ENCODE results near the gene SARS1.
"Not testable (repeated sequence)": the region's sequence is repeated elsewhere in the genome, so short reads cannot be mapped to it uniquely, and the experiment has no call there.

Gene SARS1

DNA sequence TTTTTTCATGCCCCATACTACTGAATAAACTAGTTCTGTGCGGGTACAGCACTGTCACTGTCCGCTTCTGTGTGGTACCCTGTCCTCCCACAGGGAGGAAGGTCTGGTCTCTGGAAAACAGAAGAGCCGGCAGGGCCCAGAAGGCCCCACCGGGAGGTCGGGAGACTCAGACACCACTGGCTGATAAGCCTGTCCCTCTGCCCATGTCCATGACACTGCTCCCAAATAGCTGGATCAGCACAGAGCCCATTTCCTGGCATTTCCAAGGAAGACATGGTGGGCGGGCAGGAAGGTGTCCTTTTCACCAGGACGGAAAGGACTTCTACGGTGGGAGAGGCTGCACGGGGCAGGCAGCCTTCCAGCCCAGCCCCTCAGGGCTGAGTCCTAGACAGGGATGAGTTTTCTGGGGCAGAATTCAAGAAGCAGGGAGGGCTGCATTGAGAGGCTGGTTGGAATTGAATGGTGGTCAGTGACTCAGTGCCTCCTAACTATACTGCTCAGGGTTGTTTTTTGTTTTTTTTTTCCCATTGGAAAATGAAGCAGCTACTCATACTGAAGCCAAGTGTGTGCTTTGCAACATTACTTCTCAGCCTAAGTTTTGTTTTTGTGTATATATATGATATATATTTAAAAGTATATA lies 62.1 kb downstream of the SARS1 start:
- no peak for DNase-seq (ENCODE audit: low read depth)

DNA sequence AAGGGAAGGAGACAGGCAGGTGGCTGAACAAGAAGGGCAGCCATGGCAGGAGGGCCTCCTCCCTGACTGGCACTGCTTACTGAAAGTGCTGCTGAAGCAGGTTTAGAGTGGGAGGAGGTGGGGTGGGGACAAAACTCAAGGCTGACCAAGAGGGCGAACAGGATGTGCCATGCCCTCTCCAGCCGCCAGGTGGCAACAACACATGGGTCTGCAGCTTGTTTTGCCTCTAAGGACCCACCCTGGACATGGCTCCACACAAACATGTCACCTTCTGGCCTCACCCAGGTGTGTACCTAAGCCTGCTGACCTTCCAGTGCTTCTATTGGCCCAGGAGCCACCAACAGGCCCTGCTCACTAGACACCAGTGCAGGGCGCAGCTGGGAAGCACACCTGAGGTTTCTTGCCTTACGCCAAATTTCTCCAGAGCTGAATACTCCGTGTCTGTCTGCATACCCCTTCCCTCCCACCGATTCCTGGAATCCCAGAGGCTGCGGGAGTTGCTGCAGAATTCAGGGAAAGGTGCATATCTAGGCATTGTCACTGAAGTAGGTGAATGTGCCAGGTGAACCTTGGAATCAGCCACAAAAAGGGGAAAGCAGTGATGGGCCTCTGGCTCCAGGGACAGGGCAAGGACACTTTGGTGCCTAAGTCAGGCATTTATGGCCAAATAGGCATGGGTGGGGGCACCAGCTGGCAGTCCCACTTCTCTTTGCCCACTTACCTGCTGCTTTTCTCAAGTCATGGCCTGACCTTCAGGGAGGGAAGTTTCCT lies 63.9 kb downstream of the SARS1 start:
- peak; percentile 58 for DNase-seq (ENCODE audit: low read depth)

- no peak for DNase-seq (ENCODE audit: low read depth)
Observed at GRCh38 chr1:109279615-109280278, 66.0 kb downstream of the SARS1 start.

- DNase-seq (ENCODE audit: low read depth) = no peak
Observed at GRCh38 chr1:109280862-109281261, 67.1 kb downstream of the SARS1 start.

DNA sequence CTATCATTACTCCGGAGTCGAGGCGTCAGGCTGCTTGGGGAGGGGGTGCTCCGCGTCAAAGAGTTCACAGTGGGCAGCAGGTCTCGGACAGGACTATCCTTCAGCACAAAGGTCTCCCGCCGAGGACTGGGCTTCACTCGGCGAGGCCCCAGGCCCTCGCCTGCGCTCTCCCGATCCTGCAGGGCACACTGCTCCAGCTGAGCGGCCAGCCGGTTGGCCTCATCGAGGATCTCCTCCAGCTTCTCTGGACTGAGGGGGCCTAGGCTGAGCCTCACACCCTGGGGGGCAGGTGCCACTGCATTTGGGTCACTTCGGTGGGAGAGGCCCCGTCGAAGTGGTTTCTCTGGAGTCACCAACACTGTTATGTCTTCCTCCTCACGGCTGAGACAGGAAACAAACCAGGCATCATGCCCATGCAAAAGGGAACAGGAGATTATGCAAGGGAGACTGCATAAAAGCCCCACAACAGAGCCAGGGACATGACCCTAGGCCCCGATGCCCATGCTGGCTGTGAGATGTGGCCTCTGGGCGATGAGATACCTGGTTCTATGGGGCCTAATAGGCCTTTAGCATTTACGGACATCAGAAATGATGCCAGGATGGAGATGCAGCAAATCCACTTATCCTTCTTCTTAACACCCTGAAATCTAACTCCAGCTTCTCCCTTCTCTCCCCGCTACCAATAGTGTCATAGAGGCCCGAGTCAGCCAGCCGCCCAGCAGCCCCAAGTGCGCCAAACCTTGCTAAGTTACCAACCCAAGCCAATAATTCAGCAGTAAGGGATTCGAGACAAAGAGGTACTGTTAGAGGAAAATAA lies 68.2 kb downstream of the SARS1 start:
- DNase-seq (ENCODE audit: low read depth) = no peak

GRCh38 chr1:109282497-109282951 lies 68.8 kb downstream of the SARS1 start:
- no peak for DNase-seq (ENCODE audit: low read depth)

DNA sequence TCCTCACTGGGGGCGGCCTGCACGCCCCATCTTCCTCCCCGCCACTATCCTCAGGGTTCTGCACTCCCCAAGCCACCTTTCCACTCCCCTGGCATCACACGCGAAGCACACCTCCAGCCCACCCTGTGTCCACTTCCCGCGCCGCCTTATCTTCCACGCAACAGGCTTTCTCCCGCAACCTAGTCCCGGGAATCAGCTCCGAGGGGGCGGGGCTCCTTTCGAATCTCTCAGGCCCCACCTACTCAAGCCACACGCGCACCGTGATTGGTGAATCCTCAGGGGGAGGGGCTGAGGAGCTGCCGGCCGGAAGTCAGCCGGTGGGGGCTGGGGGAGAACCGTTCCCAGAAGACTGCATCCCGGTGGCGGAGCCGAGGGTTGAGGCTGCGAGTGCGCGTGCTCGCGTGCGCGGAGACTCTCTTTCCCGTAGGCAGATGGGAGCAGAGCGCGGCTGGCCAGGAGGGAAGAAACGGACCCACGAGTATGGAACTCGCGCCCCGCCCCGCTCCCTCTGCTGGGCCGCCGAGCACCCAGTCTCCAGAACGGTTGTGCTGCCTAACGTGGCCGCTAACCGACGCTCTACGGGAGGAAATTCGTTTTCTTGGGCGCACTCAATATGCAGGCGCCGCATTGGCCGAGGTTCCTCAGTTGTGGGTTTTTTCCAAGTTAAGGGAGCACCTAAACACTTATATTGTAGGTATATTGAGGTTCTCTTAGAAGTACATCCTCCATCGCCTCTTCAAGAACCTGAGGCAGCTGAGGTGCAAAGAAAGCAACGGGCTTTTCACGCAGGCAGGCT lies 69.4 kb downstream of the SARS1 start, which contains the start of gene PSRC1:
TSS of gene PSRC1 (minus strand) at position 194 of the 796 bp plus-strand sequence.
- peak; percentile 85 for DNase-seq (ENCODE audit: low read depth)

- DNase-seq (ENCODE audit: low read depth) = no peak
Observed at GRCh38 chr1:109283748-109284600, 70.3 kb downstream of the SARS1 start.

DNA sequence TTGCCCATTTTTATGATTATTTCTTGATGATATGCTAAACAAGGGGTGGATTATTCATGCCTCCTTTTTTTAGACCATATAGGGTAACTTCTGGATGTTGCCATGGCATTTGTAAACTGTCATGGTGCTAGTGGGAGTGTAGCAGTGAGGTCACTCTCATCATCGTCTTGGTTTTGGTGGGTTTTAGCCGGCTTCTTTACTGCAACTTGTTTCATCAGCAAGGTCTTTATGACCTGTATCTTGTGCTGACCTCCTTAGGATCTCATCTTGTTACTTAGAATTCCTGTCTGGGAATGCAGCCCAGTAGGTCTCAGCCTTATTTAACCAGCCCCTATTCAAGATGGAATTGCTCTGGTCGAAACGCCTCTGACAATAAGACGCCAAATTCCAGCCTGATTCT lies 73.0 kb downstream of the SARS1 start:
- DNase-seq (ENCODE audit: low read depth) = not testable (repeated sequence)

Data from CMK (cell line).